Adipocyte (in vitro differentiated cells): ENCODE data around the gene DARS1.
"Not testable (repeated sequence)": the region's sequence is repeated elsewhere in the genome, so short reads cannot be mapped to it uniquely, and the experiment has no call there.

ENCODE experiments used
- DNase-seq: peaks from one replicate; pipeline ENCODE4 v3.0.0-alpha.2; 2015; ENCODE audit warnings: low read depth
- H3K27me3 ChIP-seq: replicated peaks from 2 replicates; pipeline ENCODE4 v1.7.0; 2013; ENCODE audit warnings: mild to moderate bottlenecking, low read length, moderate library complexity; ENCODE audit not compliant: control insufficient read depth, insufficient read depth
- H3K36me3 ChIP-seq: 2 replicates; pipeline ENCODE4 v1.7.0; 2013; ENCODE audit warnings: low read length, mild to moderate bottlenecking, moderate library complexity; ENCODE audit not compliant: control insufficient read depth, insufficient read depth, severe bottlenecking
- H3K4me1 ChIP-seq: 2 replicates; pipeline ENCODE4 v1.7.0; 2013; ENCODE audit warnings: mild to moderate bottlenecking, low read length, moderate library complexity; ENCODE audit not compliant: control insufficient read depth, insufficient read depth
- H3K4me3 ChIP-seq: 2 replicates; pipeline ENCODE4 v1.7.0; 2013; ENCODE audit warnings: mild to moderate bottlenecking, low read length, moderate library complexity
- H3K9ac ChIP-seq: 2 replicates; pipeline ENCODE4 v1.7.0; 2013; ENCODE audit warnings: mild to moderate bottlenecking, low read length, moderate library complexity
- H3K9me3 ChIP-seq: 2 replicates; pipeline ENCODE4 v1.7.0; 2013; ENCODE audit warnings: mild to moderate bottlenecking, low read length, moderate library complexity; ENCODE audit not compliant: control insufficient read depth

DARS1 gene

GRCh38 chr2:135904341-135904989, 81.0 kb downstream of the DARS1 start:
- H3K9ac ChIP-seq, result no peak overlapping the region
- H3K9me3 ChIP-seq, result no peaks in the 10 kb centered on the region
- H3K36me3 ChIP-seq, result peaks cover 38% of the 10 kb centered on the region
- H3K4me3 ChIP-seq, result no peak overlapping the region
- peaks cover 14% of the 10 kb centered on the region for H3K4me1 ChIP-seq
- peak; percentile 68 for DNase-seq
- no peaks in the 10 kb centered on the region for H3K27me3 ChIP-seq

DNA sequence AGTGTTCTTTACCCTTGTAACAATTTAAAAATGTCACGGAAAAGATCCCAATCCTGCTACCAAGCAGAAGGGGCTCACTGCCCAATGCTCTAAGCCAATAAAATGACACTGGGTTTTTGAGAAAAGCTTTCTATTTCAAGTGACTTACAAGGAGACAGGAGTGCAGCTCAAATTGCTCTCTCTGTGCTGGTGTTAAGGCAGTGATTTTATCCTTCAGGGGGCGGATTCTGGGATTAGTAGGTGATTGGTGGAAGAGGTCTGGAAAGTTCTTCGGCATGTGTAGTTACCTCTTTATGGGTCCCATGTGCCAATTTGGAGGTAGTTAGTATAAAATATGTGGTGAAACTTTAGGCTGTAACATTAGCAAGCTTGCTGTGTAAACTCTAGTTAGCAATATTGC, 81.8 kb downstream of the DARS1 start:
- DNase-seq, result no peak
- peaks cover 34% of the 10 kb centered on the region for H3K36me3 ChIP-seq

DNA sequence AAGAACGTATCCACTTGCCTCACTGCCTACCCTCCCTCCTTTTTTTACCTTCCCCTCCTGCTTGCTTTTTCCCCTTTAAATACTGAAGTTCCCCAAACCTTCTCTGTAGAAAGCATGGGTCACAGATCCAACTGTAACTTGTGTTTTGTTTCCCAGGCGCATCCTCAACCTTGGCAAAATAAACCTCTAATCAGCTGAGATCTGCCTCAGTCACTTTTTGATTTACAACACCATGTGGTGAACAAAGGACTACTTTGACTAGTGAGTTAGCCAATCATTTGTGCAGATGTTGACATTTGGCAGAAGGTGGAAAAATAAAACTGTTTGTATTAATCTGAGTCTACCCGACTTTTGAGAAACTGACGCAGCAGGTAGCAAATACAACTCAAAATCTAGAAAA, 85.9 kb downstream of the DARS1 start:
- Histone ChIP-seq H3K9me3 (no peaks in the 10 kb centered on the region), H3K36me3 (peaks cover 3% of the 10 kb centered on the region), H3K4me1 (peaks cover 10% of the 10 kb centered on the region), H3K4me3 (no peak overlapping the region), H3K27me3 (no peaks in the 10 kb centered on the region), H3K9ac (no peak overlapping the region)
- DNase-seq, result no peak

More for the DNA sequence above, 81.8 kb downstream of the DARS1 start:
- Histone ChIP-seq H3K4me1 (peaks cover 14% of the 10 kb centered on the region), H3K9ac (no peak overlapping the region), H3K27me3 (no peaks in the 10 kb centered on the region), H3K4me3 (no peak overlapping the region), H3K9me3 (no peaks in the 10 kb centered on the region)

GRCh38 chr2:135898234-135898786, 87.1 kb downstream of the DARS1 start:
- Histone ChIP-seq H3K9ac (no peak overlapping the region), H3K4me1 (no peaks in the 10 kb centered on the region), H3K9me3 (no peaks in the 10 kb centered on the region), H3K4me3 (no peak overlapping the region), H3K27me3 (no peaks in the 10 kb centered on the region), H3K36me3 (no peaks in the 10 kb centered on the region)
- DNase-seq, result no peak

DNA sequence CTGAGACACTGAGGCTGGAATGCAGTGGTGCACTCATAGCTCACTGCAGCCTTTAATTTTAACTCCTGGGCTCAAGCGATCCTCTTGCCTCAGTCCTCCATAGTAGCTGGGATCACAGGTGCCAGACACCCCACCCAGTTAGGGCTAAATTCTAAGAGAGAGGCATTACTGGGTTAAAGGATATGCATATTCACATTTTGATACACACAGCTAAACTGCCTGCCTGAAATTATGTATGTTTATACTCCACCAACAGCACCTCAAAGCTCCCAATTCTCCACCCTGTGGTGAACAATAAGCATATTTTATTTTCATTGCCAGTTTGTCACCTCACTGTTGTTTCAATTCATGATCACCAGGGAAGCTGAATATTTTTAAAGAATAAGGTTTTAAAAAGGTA, 90.5 kb downstream of the DARS1 start:
- no peaks in the 10 kb centered on the region for H3K9me3 ChIP-seq
- H3K36me3 ChIP-seq, result no peaks in the 10 kb centered on the region
- no peak overlapping the region for H3K9ac ChIP-seq
- H3K27me3 ChIP-seq, result no peaks in the 10 kb centered on the region
- H3K4me3 ChIP-seq, result no peak overlapping the region
- H3K4me1 ChIP-seq, result no peaks in the 10 kb centered on the region
- DNase-seq, result no peak

- no peaks in the 10 kb centered on the region for H3K4me1 ChIP-seq
- no peak for DNase-seq
- no peaks in the 10 kb centered on the region for H3K36me3 ChIP-seq
- H3K4me3 ChIP-seq, result no peak overlapping the region
- no peaks in the 10 kb centered on the region for H3K27me3 ChIP-seq
- no peaks in the 10 kb centered on the region for H3K9me3 ChIP-seq
- no peak overlapping the region for H3K9ac ChIP-seq
Measured at GRCh38 chr2:135893374-135893794, 92.0 kb downstream of the DARS1 start.

DNA sequence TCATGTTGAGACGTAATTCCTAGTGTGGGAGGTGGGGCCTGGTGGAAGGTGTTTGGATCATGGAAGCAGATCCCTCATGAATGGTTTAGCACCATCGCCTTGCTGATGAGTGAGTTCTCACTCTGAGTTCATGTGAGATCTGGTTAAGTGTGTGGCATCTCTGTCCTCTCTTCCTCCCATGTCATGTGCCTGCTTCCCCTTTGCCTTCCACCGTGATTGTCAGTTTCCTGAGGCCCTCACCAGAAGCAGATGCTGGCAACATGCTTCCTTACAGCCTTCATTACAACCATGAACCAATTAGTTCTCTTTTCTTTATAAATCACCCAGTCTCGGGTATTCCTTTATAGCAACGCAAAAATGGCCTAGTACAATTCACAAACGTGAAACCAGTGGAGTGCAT, 94.6 kb downstream of the DARS1 start:
- H3K9me3 ChIP-seq, result no peaks in the 10 kb centered on the region
- no peak overlapping the region for H3K4me3 ChIP-seq
- peaks cover 4% of the 10 kb centered on the region for H3K27me3 ChIP-seq
- H3K9ac ChIP-seq, result no peak overlapping the region
- no peak for DNase-seq
- no peaks in the 10 kb centered on the region for H3K36me3 ChIP-seq
- no peaks in the 10 kb centered on the region for H3K4me1 ChIP-seq

GRCh38 chr2:135890149-135890548, 95.3 kb downstream of the DARS1 start:
- no peak for DNase-seq
- Histone ChIP-seq H3K36me3 (no peaks in the 10 kb centered on the region), H3K4me1 (no peaks in the 10 kb centered on the region), H3K27me3 (peaks cover 7% of the 10 kb centered on the region), H3K9me3 (no peaks in the 10 kb centered on the region), H3K9ac (no peak overlapping the region), H3K4me3 (no peak overlapping the region)

DNA sequence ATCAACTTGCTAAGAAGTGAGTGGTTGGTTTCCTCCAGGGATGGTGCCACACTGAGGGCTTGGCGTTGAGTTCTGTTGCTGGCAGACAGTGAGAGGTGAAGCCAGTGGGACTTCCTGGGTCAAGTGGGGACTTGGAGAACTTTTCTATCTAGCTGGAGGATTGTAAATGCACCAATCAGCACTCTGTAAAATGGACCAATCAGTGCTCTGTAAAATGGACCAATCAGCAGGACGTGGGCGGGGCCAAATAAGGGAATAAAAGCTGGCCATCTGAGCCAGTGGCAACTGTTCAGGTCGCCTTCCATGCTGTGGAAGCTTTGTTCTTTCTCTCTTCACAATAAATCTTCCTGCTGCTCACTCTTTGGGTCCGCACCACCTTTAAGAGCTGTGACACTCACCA, 96.8 kb downstream of the DARS1 start:
- H3K4me1 ChIP-seq, DNase-seq, H3K36me3 ChIP-seq, H3K9ac ChIP-seq, H3K27me3 ChIP-seq, H3K4me3 ChIP-seq, H3K9me3 ChIP-seq: not testable (repeated sequence)

DNA sequence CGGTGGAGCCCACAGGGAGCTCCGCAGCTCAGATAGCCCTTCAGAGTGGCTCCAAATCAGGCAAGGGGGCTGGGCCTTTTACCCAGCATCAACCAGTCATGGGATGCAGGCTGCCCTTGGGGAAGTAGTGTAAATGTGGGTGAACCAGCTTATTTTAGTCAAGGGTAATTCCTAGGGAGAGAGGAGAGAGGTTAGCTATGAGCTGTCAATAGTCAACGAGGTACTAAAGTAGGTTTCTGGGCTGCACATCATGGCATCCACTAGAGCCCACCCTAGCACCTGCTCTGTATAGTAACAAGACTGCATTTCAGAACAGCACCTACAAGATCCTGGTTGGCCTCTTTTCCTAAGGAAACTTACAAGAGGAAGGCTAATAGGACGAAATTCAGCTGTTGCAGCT, 99.7 kb downstream of the DARS1 start:
- no peaks in the 10 kb centered on the region for H3K36me3 ChIP-seq
- peaks cover 7% of the 10 kb centered on the region for H3K27me3 ChIP-seq
- no peaks in the 10 kb centered on the region for H3K4me1 ChIP-seq
- no peak overlapping the region for H3K4me3 ChIP-seq
- H3K9me3 ChIP-seq, result no peaks in the 10 kb centered on the region
- DNase-seq, result no peak
- H3K9ac ChIP-seq, result no peak overlapping the region

GRCh38 chr2:135882415-135882814, 103.0 kb downstream of the DARS1 start:
- no peaks in the 10 kb centered on the region for H3K36me3 ChIP-seq
- no peak overlapping the region for H3K9ac ChIP-seq
- peaks cover 7% of the 10 kb centered on the region for H3K27me3 ChIP-seq
- H3K9me3 ChIP-seq, result no peaks in the 10 kb centered on the region
- DNase-seq, result no peak
- H3K4me3 ChIP-seq, result no peak overlapping the region
- no peaks in the 10 kb centered on the region for H3K4me1 ChIP-seq

- H3K36me3 ChIP-seq, result not testable (repeated sequence)
- peaks cover 18% of the 10 kb centered on the region for H3K4me1 ChIP-seq
- H3K4me3 ChIP-seq, result peak overlapping the region; percentile 92
Measured at GRCh38 chr2:135876770-135877169, 108.7 kb downstream of the DARS1 start.

More at GRCh38 chr2:135876770-135877169, 108.7 kb downstream of the DARS1 start:
- H3K9me3 ChIP-seq, H3K27me3 ChIP-seq, DNase-seq: not testable (repeated sequence)
- H3K9ac ChIP-seq, result peak overlapping the region; percentile 84
